COLO668 (cell line): Measurements from ENCODE around the gene FBXL14.

Source experiments
- DNase-seq: peaks from one replicate; lab custom pipeline; 2025; ENCODE audit not compliant: unreplicated experiment; lab: John Stamatoyannopoulos, UW

Gene FBXL14

DNA sequence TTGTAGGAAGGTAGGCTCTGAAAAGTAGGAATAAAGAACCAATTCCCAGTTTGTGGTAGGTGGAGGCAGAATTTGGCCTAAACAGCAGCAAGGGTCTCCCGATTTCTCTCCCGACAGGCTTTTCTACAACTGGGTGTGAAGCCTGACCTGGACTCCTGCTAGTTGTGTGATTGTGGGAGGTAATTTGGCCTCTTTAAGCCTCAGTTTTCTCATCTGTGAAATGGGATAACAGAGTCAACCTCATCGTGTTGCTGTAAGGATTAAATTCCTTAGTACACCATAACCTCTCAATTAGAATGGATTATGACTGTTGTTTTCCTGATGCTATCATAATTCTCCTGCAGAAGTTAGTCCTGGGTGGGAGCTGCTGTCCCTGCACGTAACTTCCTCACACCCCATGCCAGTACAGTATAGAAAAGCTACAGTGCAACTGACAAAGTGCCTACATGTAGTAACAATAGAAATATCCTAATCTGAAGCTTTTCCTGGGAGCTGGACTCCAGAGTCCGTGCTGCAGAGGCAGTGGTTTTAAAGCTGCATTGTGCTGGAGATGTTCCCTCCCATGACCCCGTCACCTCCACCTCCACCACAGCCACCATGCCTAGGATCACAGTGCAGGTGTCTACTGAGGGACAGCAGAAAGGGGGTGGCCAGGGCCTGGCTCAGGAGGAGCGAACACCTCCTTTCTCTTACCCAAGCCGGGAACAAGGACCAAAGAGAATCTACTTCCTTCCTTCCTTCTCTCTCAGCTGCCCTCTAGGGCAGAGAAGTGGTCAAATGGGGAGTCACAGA lies 76.5 kb downstream of the FBXL14 start:
- no peak for DNase-seq

DNA sequence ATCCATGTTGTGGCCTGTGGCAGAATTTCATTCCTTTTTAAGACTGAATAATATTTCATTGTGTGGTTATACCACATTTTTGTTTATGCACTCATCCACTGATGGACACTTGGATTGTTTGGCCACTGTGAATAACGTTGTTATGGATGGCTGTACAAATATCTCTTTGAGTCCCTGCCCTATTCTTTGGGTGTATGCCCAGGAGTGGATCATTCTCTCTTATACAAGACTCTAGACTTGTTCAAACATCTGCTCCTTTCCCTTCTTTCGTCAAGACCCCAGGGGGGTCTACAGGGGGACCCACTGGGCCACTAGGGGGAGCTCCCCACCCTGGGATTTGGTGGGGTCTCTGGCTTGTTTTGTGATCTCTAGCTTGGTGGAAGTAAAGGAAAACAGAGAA lies 77.4 kb downstream of the FBXL14 start:
- no peak for DNase-seq
